Measurements from ENCODE around the gene SETD1A. TPM values are rescaled to one million over a fixed set of nuclear protein-coding genes. Genes with fewer than 3 reads are reported as not detected.

The SETD1A gene
- total and polyA plus RNA-seq, 9 of the 15 experiments (the other 6 are each of a cell fraction or from before 2014, with no cell fraction given), result 0.08 to 36.0 (median 4.2) TPM

- TF ChIP-seq ZBTB40 (IDR thresholded peaks at IDR 0.05) (no peak), ZBTB40 (CRISPR knock-in tag; IDR thresholded peaks at IDR 0.05) (0 out of 2 replicates have a peak, but pooled peaks have one; percentile 14), CTBP1 (IDR thresholded peaks at IDR 0.05; ENCODE audit: borderline replicate concordance) (peak; percentile 50; the same call in 1 of the 2 replicates), CEBPG (CRISPR knock-in tag; IDR thresholded peaks at IDR 0.05) (no peak), CEBPG (tag; conservative IDR thresholded peaks at IDR 0.05 in 1 of 2, IDR thresholded peaks at IDR 0.05 in 1 of 2) (no peak), GABPB1 (CRISPR knock-in tag; IDR thresholded peaks at IDR 0.05) (peak; percentile 58), SUPT5H (IDR thresholded peaks at IDR 0.05) (peak; percentile 46), CHD4 (IDR thresholded peaks at IDR 0.05; ENCODE audit: insufficient read depth, insufficient replicate concordance, low read depth, low read length, poor library complexity, severe bottlenecking) (no peak), GTF2B (IDR thresholded peaks at IDR 0.05; ENCODE audit: extremely low read depth, insufficient read length) (no peak), ZNF263 (CRISPR knock-in tag; IDR thresholded peaks at IDR 0.05; ENCODE audit: borderline replicate concordance) (peak; percentile 66), POLR2A (conservative IDR thresholded peaks at IDR 0.05) (peak; percentile 58), ZNF384 (IDR thresholded peaks at IDR 0.05; ENCODE audit: low read depth, low read length) (peak; percentile 47; the same call in 1 of the 2 replicates), CREM (IDR thresholded peaks at IDR 0.05; ENCODE audit: low read depth) (peak; percentile 62; the same call in 1 of the 2 replicates), CBFB (CRISPR knock-in tag; IDR thresholded peaks at IDR 0.05) (peak; percentile 21; the same call in 1 of the 2 replicates), TEAD1 (CRISPR knock-in tag; IDR thresholded peaks at IDR 0.05) (no peak), PHF8 (IDR thresholded peaks at IDR 0.05; ENCODE audit: borderline replicate concordance, low read length) (peak; percentile 63; the same call in 1 of the 2 replicates), MAZ (CRISPR knock-in tag; conservative IDR thresholded peaks at IDR 0.05 in 1 of 2, IDR thresholded peaks at IDR 0.05 in 1 of 2) (peak; percentile 86 to 97), YY1 (IDR thresholded peaks at IDR 0.05; ENCODE audit: borderline replicate concordance in 1 of 3, control insufficient read depth in 1 of 3, extremely low read depth in 1 of 3, insufficient read depth in 3 of 3, insufficient read length in 1 of 3, insufficient replicate concordance in 2 of 3, low read depth in 1 of 3, low read length in 2 of 3) (peak in 2 of 3 experiments; percentile 44 to 64)
Observed at GRCh38 chr16:30984669-30985400, 27.3 kb downstream of the SETD1A start, which contains the start of gene HSD3B7 (continued).
